ENCODE data around the gene ADAMTS10. TPM values are rescaled to one million over a fixed set of nuclear protein-coding genes. Genes with fewer than 3 reads are reported as not detected.

Gene ADAMTS10
- total and polyA plus RNA-seq, 2 of the 13 experiments (the other 11 are each of a cell fraction or from before 2014, with no cell fraction given), result 0.49 to 1.7 TPM

DNA sequence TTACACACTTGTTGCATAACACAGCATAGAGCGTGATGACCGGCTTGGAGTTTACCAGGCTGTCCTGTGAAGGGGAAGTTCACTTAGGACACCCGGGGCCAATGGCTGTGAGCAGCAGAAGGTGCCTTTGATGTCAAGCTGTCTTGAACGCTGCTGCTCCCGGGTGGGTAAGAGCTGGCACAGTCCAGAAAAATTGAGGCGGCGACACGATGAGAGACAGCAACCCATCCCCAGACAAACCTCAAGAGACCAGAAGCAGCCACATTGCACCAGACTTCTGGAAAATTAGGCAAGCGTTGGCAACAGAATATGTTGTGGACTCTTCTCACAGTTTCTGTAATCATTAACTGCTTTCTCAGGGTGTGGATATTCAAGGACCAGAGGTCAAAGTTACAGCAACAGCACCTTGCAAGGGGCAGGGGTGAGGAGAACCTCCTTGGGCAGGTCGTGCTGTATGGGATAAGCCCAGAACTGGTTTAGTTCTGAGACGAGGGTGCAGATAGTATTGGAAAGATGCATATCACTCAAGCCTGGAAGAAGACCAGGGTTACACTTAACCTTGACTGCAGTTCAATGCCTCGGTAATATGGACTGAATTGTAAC lies 30.0 kb upstream of the ADAMTS10 start (continued):
- TF ChIP-seq, protein P1, sequence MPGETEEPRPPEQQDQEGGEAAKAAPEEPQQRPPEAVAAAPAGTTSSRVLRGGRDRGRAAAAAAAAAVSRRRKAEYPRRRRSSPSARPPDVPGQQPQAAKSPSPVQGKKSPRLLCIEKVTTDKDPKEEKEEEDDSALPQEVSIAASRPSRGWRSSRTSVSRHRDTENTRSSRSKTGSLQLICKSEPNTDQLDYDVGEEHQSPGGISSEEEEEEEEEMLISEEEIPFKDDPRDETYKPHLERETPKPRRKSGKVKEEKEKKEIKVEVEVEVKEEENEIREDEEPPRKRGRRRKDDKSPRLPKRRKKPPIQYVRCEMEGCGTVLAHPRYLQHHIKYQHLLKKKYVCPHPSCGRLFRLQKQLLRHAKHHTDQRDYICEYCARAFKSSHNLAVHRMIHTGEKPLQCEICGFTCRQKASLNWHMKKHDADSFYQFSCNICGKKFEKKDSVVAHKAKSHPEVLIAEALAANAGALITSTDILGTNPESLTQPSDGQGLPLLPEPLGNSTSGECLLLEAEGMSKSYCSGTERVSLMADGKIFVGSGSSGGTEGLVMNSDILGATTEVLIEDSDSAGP (CRISPR knock-in tag; IDR thresholded peaks at IDR 0.05; ENCODE audit: borderline replicate concordance), result peak; percentile 41
- no peak for TF ChIP-seq MXI1 (IDR thresholded peaks at IDR 0.05; ENCODE audit: borderline replicate concordance, low read depth, low read length)
- no peak for TF ChIP-seq TSC22D2 (CRISPR knock-in tag; IDR thresholded peaks at IDR 0.05; ENCODE audit: borderline replicate concordance)
- no peak; the same call in 1 of the 2 replicates for TF ChIP-seq POLR2AphosphoS5 (IDR thresholded peaks at IDR 0.05; ENCODE audit: low read depth, low read length)
- TF ChIP-seq, protein P2, sequence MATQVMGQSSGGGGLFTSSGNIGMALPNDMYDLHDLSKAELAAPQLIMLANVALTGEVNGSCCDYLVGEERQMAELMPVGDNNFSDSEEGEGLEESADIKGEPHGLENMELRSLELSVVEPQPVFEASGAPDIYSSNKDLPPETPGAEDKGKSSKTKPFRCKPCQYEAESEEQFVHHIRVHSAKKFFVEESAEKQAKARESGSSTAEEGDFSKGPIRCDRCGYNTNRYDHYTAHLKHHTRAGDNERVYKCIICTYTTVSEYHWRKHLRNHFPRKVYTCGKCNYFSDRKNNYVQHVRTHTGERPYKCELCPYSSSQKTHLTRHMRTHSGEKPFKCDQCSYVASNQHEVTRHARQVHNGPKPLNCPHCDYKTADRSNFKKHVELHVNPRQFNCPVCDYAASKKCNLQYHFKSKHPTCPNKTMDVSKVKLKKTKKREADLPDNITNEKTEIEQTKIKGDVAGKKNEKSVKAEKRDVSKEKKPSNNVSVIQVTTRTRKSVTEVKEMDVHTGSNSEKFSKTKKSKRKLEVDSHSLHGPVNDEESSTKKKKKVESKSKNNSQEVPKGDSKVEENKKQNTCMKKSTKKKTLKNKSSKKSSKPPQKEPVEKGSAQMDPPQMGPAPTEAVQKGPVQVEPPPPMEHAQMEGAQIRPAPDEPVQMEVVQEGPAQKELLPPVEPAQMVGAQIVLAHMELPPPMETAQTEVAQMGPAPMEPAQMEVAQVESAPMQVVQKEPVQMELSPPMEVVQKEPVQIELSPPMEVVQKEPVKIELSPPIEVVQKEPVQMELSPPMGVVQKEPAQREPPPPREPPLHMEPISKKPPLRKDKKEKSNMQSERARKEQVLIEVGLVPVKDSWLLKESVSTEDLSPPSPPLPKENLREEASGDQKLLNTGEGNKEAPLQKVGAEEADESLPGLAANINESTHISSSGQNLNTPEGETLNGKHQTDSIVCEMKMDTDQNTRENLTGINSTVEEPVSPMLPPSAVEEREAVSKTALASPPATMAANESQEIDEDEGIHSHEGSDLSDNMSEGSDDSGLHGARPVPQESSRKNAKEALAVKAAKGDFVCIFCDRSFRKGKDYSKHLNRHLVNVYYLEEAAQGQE (IDR thresholded peaks at IDR 0.05; ENCODE audit: borderline replicate concordance in 1 of 2, low read depth in 1 of 2, low read length in 2 of 2), result 0 out of 4 replicates have a peak, but pooled peaks of 1 of the 2 experiments have one; percentile 19
- 0 out of 2 replicates have a peak, but pooled peaks have one; percentile 20 for TF ChIP-seq ZBTB7A (CRISPR knock-in tag; IDR thresholded peaks at IDR 0.05)
- no peak; the same call in 1 of the 2 replicates for TF ChIP-seq ATF7-NPFF (CRISPR knock-in tag; IDR thresholded peaks at IDR 0.05; ENCODE audit: low read depth)
- TF ChIP-seq, protein P3, sequence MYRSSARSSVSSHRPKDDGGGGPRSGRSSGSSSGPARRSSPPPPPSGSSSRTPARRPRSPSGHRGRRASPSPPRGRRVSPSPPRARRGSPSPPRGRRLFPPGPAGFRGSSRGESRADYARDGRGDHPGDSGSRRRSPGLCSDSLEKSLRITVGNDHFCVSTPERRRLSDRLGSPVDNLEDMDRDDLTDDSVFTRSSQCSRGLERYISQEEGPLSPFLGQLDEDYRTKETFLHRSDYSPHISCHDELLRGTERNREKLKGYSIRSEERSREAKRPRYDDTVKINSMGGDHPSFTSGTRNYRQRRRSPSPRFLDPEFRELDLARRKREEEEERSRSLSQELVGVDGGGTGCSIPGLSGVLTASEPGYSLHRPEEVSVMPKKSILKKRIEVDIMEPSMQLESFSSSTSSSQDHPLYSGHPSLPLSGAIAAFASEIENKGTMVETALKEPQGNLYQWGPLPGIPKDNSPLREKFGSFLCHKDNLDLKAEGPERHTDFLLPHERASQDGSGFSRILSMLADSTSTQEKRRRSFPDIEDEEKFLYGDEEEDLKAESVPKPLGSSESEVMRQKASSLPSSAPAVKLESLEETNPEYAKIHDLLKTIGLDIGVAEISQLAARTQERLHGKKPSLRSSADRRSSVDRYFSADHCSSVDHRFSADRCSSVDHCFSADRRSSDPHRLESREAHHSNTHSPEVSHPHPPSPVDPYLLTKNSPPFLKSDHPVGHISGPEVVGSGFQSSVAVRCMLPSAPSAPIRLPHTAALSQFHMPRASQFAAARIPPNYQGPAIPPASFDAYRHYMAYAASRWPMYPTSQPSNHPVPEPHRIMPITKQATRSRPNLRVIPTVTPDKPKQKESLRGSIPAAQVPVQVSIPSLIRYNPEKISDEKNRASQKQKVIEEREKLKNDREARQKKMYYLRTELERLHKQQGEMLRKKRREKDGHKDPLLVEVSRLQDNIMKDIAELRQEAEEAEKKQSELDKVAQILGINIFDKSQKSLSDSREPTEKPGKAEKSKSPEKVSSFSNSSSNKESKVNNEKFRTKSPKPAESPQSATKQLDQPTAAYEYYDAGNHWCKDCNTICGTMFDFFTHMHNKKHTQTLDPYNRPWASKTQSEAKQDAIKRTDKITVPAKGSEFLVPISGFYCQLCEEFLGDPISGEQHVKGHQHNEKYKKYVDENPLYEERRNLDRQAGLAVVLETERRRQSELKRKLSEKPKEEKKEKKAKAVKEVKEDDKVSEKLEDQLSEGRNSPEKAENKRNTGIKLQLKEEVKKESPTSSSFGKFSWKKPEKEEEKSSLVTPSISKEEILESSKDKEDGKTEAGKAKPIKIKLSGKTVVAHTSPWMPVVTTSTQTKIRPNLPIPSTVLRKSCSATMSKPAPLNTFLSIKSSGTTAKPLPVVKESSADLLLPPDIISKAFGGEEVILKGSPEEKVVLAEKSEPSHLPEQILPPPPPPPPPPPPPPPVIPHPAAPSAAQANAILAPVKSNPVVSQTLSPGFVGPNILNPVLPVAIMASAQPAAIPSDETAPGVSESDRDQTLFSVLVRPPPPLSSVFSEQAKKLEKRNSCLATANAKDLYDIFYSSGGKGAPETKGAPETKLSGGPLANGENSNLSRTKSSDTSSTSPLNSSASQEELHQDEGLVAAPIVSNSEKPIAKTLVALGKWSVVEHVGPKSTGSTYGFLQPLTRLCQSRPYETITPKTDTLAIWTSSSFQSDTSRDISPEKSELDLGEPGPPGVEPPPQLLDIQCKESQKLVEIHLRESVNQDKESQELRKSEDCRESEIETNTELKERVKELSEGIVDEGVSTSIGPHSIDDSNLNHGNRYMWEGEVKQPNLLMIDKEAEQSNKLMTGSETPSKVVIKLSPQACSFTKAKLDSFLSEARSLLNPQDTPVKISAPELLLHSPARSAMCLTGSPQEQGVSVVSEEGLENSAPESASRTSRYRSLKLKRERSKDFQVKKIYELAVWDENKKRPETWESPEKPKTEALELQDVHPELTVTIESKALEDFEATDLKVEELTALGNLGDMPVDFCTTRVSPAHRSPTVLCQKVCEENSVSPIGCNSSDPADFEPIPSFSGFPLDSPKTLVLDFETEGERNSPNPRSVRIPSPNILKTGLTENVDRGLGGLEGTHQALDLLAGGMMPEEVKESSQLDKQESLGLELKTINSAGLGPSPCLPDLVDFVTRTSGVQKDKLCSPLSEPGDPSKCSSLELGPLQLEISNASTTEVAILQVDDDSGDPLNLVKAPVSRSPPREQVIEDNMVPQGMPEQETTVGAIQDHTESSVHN (CRISPR knock-in tag; IDR thresholded peaks at IDR 0.05), result no peak
- TF ChIP-seq ADNP (CRISPR knock-in tag; IDR thresholded peaks at IDR 0.05), result no peak

All from HepG2 (cell line).